Measurements from ENCODE around the gene RPS6KA5. TPM values are rescaled to one million over a fixed set of nuclear protein-coding genes. Genes with fewer than 3 reads are reported as not detected.

Gene RPS6KA5
- total RNA-seq, 1 experiment from 2014 or later: 2.6 TPM

- Histone ChIP-seq H3K36me3 (ENCODE audit: control insufficient read depth, insufficient read depth, low read length) (no peaks in the 10 kb centered on the region), H3K27me3 (ENCODE audit: control insufficient read depth, insufficient read depth, low read length) (no peaks in the 10 kb centered on the region), H3K4me3 (ENCODE audit: low read depth in 2 of 2, low read length in 2 of 2) (no peak overlapping the region), H3K27ac (ENCODE audit: low read length) (no peak overlapping the region), H3K9me3 (ENCODE audit: control insufficient read depth, insufficient read depth, low read depth, low read length) (no peaks in the 10 kb centered on the region), H3K4me1 (ENCODE audit: control insufficient read depth, insufficient read depth, low read length) (no peaks in the 10 kb centered on the region)
- DNase-seq (ENCODE audit: low read depth, low spot score) (no peak), ATAC-seq (no peak)
- BruUV-seq (replicated peaks): no TSS peak
- ChIA-PET CTCF (no interaction called here), POLR2A (no interaction called here)
- intact Hi-C loops (cut with micrococcal nuclease; ENCODE audit: unreplicated experiment): no loop called here
- TF ChIP-seq, protein P1, sequence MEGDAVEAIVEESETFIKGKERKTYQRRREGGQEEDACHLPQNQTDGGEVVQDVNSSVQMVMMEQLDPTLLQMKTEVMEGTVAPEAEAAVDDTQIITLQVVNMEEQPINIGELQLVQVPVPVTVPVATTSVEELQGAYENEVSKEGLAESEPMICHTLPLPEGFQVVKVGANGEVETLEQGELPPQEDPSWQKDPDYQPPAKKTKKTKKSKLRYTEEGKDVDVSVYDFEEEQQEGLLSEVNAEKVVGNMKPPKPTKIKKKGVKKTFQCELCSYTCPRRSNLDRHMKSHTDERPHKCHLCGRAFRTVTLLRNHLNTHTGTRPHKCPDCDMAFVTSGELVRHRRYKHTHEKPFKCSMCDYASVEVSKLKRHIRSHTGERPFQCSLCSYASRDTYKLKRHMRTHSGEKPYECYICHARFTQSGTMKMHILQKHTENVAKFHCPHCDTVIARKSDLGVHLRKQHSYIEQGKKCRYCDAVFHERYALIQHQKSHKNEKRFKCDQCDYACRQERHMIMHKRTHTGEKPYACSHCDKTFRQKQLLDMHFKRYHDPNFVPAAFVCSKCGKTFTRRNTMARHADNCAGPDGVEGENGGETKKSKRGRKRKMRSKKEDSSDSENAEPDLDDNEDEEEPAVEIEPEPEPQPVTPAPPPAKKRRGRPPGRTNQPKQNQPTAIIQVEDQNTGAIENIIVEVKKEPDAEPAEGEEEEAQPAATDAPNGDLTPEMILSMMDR (IDR thresholded peaks at IDR 0.05): no peak
- in situ Hi-C loops (cut with HindIII; ENCODE audit: low pct_unique_long_range_greater_than_20kb, low sequenced_read_pairs): no loop called here
Observed at GRCh38 chr14:90985601-90986242, 74.7 kb downstream of the RPS6KA5 start.

DNA sequence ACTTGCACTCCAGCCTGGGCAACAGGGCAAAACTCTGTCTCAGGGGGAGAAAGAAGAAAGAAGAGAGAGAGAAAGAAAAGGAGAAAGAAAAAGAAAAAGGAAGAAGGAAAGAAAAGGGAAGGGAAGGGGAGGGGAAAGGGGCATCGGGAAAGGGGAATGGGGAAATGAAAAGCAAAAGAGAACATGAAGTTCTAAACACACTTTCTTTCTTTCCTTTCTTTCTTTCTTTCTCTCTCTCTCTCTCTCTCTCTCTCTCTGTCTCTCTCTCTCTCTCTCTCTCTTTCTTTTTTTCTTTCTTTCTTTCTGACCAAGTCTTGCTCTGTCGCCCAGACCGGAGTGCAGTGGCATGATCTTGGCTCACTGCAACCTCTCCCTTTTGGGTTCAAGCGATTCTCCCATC, 76.9 kb downstream of the RPS6KA5 start:
- CTCF ChIA-PET: interaction anchor here (0.7 kb wide), 1 partner anchor 101 kb away, joined by 10 read pairs; no protein-coding TSS in a partner anchor
- no TSS peak for BruUV-seq (replicated peaks)
- DNase-seq (ENCODE audit: low read depth, low spot score) (no peak), ATAC-seq (no peak)
- in situ Hi-C loops (cut with HindIII; ENCODE audit: low pct_unique_long_range_greater_than_20kb, low sequenced_read_pairs) (no loop called here), intact Hi-C loops (cut with micrococcal nuclease; ENCODE audit: unreplicated experiment) (no loop called here)
- POLR2A ChIA-PET: no interaction called here
- Histone ChIP-seq H3K4me3 (ENCODE audit: low read depth in 2 of 2, low read length in 2 of 2) (no peak overlapping the region), H3K4me1 (ENCODE audit: control insufficient read depth, insufficient read depth, low read length) (no peaks in the 10 kb centered on the region), H3K27me3 (ENCODE audit: control insufficient read depth, insufficient read depth, low read length) (no peaks in the 10 kb centered on the region), H3K9me3 (ENCODE audit: control insufficient read depth, insufficient read depth, low read depth, low read length) (no peaks in the 10 kb centered on the region), H3K27ac (ENCODE audit: low read length) (no peak overlapping the region), H3K36me3 (ENCODE audit: control insufficient read depth, insufficient read depth, low read length) (no peaks in the 10 kb centered on the region)
- TF ChIP-seq REST (IDR thresholded peaks at IDR 0.05; ENCODE audit: insufficient read depth in 1 of 2, low read depth in 2 of 2, low read length in 1 of 2) (no peak), TCF7L2 (IDR thresholded peaks at IDR 0.05; ENCODE audit: low read depth, low read length) (no peak), SIN3A (IDR thresholded peaks at IDR 0.05; ENCODE audit: borderline replicate concordance, insufficient read depth, low read depth, low read length) (no peak), POLR2AphosphoS5 (IDR thresholded peaks at IDR 0.05; ENCODE audit: low read depth, low read length) (no peak)
- TF ChIP-seq, protein P1 (IDR thresholded peaks at IDR 0.05): no peak
